Endothelial cell of umbilical vein (primary cell): ENCODE data around the gene TMC2.

Experiments
- EZH2 ChIP-seq: IDR thresholded peaks from 2 replicates; pipeline ENCODE4 v1.6.1; 2012; ENCODE audit warnings: borderline replicate concordance, low read depth, mild to moderate bottlenecking, moderate library complexity, low read length, inconsistent platforms; ENCODE audit not compliant: severe bottlenecking
- FOS ChIP-seq: IDR thresholded peaks from 2 replicates; pipeline ENCODE4 v1.6.1; 2011; ENCODE audit warnings: mild to moderate bottlenecking, low read length, moderate library complexity, borderline replicate concordance; ENCODE audit not compliant: insufficient read depth
- GATA2 ChIP-seq: IDR thresholded peaks from 2 replicates; pipeline ENCODE4 v1.7.0; 2011; ENCODE audit warnings: low read depth, mild to moderate bottlenecking, moderate library complexity, mixed read lengths, low read length; ENCODE audit not compliant: insufficient read length, insufficient read depth
- JUN ChIP-seq: IDR thresholded peaks from 2 replicates; pipeline ENCODE4 v1.6.1; 2011; ENCODE audit warnings: borderline replicate concordance, low read depth; ENCODE audit not compliant: insufficient read length, insufficient read depth
- MYC ChIP-seq: IDR thresholded peaks from one replicate; pipeline ENCODE4 v1.6.1; 2011; ENCODE audit warnings: mild to moderate bottlenecking, low read depth, low read length
- POLR2A ChIP-seq: IDR thresholded peaks from 2 replicates; pipeline ENCODE4 v1.6.1; 2012; ENCODE audit warnings: low read depth, mild to moderate bottlenecking, control low read depth, low read length
- POLR2AphosphoS5 ChIP-seq: IDR thresholded peaks from 2 replicates; pipeline ENCODE4 v1.6.1; 2012; ENCODE audit warnings: low read depth, mild to moderate bottlenecking, control low read depth, low read length, moderate library complexity; ENCODE audit not compliant: insufficient read depth
- TF ChIP-seq, protein P1 (sequence below), 2 donors: IDR thresholded peaks; 1 replicate in 1 of 2; 2 replicates in 1 of 2; pipeline ENCODE4 v1.5.1; 2011; ENCODE audit warnings: low read length in 2 of 2, mild to moderate bottlenecking in 2 of 2, moderate library complexity in 2 of 2, control low read depth in 1 of 2, inconsistent platforms in 1 of 2, low read depth in 1 of 2; ENCODE audit not compliant: insufficient read depth in 1 of 2; ENCODE audit errors: extremely low read depth in 1 of 2

DNA sequence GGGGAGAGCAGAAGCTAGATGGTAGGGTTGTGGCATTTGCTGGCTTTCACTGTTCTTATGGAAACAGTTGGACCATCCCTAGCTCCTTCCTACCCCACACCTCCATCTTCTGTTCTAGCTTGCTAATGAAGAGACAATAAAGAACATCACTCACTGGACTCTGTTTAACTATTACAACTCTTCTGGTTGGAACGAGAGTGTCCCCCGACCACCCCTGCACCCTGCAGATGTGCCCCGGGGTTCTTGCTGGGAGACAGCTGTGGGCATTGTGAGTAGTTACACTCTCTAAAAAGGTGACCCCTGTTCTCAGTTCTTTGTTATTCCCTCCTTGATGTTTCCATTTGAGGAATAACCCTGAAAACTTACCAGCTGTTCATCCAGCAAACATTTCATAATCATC, 75.7 kb downstream of the TMC2 start:
- TF ChIP-seq POLR2AphosphoS5, result no peak
- no peak for TF ChIP-seq MYC
- TF ChIP-seq, protein P1, sequence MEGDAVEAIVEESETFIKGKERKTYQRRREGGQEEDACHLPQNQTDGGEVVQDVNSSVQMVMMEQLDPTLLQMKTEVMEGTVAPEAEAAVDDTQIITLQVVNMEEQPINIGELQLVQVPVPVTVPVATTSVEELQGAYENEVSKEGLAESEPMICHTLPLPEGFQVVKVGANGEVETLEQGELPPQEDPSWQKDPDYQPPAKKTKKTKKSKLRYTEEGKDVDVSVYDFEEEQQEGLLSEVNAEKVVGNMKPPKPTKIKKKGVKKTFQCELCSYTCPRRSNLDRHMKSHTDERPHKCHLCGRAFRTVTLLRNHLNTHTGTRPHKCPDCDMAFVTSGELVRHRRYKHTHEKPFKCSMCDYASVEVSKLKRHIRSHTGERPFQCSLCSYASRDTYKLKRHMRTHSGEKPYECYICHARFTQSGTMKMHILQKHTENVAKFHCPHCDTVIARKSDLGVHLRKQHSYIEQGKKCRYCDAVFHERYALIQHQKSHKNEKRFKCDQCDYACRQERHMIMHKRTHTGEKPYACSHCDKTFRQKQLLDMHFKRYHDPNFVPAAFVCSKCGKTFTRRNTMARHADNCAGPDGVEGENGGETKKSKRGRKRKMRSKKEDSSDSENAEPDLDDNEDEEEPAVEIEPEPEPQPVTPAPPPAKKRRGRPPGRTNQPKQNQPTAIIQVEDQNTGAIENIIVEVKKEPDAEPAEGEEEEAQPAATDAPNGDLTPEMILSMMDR (IDR thresholded peaks at IDR 0.05; ENCODE audit: extremely low read depth in 1 of 2, insufficient read depth in 1 of 2, low read depth in 1 of 2, low read length in 2 of 2), result no peak
- no peak for TF ChIP-seq EZH2
- TF ChIP-seq POLR2A, result no peak
- no peak for TF ChIP-seq JUN
- TF ChIP-seq FOS, result no peak
- TF ChIP-seq GATA2, result no peak
